ENCODE measurements around the gene PHF20.
"Not testable (repeated sequence)": the region's sequence is repeated elsewhere in the genome, so short reads cannot be mapped to it uniquely, and the experiment has no call there.

Gene PHF20

DNA sequence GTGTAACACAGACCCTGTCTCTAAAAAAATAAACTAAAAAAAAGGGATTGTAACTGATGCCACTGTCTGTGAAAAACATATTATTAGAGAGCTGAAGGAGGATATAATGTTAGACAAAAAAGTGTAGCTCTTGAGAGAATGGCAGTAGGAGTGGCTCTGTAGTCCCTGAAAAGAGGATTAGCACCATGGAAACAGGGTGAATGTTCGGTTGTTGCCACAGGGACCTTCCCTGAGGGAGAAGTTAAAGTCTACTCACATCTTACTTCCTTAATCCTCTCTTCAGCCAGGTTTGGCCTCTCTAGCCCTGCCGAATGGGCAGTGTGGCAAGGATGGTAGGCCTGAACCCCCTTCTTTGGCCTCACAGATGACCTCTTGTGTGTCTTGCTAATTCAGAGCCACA is 170.4 kb downstream of the PHF20 start:
- no peak for DNase-seq

DNA sequence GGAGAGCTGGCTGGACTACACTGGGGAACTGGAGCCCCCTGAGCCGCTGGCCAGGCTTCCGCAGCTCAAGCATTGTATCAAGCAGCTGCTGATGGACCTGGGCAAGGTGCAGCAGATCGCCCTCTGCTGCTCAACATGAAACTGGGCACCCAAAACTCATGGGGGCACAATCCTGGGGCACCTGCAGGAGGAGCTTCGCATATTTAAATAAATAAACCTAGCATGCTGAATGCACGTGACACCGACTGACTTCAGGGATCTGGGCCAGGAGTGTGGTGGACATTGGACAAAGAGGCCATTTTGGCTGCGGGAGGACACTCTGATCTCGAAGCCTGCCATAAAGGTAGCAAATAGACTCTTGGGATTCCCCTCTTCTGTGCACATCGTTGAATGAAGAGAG is 175.7 kb downstream of the PHF20 start:
- no peak for DNase-seq

DNA sequence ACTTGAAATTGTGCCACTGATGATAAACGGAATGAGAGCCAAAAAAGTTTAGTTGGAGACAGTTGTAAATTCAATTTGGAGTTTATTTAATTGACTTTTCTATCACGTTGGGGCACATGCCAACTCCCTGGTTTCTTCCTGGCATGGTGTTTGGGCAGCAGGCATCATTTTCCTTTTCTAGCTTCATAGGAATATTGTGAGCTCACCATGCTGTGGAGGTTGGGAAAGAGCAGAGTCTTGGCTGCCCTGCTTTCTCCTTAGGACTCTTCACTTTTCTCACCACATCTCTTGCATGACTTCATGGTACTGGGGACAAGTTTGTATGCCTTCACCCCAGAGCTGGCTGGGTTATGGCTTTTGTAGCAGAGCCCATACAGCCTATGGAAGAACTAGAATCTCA is 176.1 kb downstream of the PHF20 start:
- DNase-seq, result no peak

DNA sequence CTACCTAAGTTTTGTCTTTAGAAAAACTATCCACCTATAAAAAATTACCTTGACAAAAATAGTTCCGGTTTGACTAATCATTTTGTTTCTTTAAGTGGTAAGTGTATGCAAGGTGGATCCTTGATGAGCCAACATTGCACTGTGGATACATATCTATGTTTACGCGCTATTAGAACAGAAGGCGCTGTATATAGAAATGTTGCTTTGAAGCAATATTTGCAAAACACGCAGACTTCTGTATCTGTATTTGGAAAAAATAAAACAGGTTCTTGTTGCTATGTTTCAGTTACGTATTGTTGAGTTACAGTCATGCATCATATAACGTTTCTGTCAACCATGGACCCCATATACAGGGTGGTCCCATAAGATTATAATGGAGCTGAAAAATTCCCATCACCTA is 178.3 kb downstream of the PHF20 start:
- DNase-seq, result no peak

DNA sequence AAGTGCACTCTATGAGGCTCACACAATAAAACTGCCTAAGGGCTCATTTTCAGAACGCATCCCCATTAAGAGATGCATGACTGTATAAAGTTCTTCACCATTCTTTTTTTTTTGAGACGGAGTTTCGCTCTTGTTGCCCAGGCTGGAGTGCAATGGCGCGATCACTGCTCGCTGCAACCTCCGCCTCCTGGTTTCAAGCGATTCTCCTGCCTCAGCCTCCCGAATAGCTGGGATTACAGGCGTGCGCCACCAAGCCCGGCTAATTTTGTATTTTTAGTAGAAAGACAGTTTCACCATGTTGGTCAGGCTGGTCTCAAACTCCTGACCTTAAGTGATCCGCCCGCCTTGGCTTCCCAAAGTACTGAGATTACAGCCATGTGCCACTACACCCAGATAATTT is 180.3 kb downstream of the PHF20 start:
- DNase-seq, result not testable (repeated sequence)

DNA sequence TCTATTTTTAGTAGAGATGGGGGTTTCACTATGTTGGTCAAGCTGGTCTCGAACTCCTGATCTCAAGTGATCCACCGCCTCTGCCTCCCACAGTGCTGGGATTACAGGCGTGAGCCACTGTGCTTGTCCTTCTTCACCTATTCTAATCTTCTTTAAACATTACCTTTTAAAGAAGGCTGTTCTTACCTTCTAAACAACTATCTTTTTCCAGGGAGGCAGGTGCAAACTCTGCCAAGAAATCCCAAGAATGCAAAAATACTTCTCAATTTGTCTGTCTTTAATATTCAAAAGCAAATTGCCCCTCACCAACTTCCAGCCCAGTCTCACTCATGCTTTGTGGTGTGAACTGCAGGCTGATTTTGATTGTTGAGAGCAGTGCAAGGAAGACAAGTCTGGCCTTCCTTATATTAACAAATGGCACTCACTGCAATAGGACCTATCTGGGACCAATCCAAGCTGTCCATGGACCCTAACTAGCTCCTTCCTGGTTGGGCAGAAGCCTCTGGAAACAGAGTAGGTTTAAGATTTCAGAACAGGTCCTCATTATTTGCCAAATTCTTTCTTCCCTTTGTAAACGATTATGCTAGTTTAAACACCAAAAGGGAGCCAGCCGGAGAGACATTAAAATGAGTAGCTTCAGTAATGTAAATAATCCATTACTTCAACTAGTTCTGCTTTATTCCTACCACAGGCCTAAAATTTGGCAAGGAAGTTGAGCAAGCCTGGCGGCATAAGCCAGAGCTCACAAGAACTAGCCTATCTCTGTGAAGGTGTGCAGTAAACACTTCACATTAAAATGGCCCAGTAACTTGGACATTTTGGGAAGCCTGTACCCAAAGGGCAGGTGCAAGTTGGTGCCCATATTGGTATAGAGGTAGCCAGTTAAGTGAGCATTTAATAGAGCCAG is 180.9 kb downstream of the PHF20 start:
- DNase-seq, result no peak

DNA sequence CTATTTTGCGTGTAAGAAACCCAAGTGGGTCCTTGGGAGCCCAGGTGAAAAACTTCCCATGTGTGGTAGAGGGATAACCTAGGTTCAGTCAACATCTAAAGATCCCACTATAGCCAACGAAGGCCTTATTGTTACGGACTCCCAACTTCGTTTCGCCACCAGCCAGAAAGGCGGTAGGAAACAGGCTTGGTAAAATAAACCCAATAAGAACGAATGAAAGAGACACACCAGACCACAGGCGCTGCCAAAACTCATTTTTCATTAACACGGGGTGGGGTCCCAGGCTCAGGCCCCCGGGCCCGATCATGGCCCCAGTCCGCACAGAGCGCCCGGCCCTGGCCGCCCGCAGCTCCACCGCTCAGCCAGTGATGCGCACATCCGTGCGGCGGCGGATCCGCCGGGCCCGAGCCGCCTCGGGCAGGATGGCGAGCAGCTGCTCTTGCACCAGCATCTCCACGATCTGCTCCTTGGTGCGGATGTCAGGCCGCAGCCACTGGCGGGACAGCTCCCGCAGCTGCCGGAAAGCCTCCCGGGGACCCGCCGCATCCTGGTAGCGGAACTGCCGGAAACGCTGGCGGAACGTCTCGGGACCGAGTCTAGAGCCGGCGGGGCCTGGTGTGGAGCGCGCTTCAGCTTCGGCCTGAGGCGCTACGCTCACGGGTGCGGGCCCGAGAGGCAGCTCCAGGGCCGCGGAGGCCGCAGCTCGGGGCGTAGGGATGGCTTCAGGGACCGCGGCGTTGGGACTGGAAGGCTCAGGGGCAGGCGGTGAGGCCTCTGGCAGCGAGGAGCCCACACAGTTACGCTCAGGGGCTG is 181.8 kb downstream of the PHF20 start:
- peak; percentile 65 for DNase-seq

DNA sequence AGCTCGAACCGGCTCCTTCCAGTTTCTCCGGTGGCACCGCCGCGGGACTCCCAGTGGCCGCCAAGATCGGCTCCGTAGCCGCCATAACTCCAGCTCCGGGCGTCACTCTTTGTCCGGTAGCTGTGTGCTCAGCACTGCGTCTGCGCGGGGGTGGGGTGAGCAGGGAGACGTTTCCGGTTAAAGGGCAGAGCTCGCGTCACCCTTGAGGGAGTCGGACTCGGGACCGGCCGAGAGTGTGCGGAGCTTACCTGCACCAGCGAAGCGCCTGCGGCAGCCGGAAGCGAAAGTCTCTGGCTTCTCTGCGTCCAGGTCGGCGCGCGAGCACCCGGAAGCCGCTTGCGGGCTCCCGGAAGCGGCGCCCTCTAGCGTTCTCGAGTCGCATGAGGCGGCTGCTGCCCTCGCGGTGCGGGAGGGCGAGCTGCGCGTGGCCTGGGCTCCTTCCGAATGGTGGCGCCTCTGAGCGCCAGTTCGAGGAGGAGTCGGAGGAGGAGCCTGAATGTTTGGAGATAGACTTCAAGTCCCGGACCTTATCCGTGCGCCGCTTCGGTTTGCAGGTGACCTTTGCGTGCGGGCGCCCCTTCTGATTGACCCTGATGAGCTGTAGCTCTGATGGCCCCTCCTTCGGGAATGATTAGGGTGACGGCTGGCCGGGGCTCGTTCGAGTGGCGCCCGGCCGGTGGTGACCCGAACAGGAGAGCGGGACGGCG is 182.5 kb downstream of the PHF20 start, which contains the start of gene SCAND1:
Gene SCAND1, minus strand, starts transcription at position 303 of the 707 bp plus-strand sequence. Its CDS starts 218 bp downstream, at position 85.
- DNase-seq, result peak; percentile 96

DNA sequence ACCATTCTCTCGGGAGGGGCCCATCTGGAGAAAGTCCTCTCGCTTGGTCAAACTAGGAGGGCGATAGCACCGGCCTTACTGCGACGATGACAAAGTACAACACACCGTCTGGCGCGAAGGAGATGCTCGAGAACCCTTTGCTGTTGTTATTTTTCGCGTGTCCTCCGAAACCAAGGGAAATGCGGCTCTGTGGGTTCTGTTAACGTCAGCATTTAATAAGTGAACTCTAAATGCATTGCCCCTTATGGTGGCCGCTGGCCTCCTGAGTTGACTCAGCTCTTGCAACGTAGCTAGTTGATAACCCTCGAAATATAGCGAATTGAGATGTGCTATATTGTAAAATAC is 183.1 kb downstream of the PHF20 start:
- no peak for DNase-seq

DNA sequence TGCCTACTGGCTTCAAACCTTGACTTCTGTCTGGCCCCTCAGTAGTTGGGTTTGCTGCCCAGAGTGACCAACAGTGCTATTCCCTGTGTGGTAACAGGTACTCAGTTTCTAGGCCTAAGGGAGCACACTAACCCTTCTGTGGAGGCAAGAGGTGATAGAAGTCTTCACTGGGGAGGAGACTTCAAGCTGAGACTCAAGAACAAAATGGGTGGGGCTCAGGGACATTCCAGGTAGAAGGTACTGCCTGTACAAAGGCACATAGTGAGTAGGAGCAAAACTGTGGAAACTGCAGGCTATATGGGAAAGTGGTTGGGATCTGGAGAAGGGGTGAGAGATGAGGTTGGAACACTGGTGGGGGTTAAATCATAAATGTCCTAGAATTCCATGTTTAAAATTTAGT is 184.8 kb downstream of the PHF20 start:
- no peak for DNase-seq

DNA sequence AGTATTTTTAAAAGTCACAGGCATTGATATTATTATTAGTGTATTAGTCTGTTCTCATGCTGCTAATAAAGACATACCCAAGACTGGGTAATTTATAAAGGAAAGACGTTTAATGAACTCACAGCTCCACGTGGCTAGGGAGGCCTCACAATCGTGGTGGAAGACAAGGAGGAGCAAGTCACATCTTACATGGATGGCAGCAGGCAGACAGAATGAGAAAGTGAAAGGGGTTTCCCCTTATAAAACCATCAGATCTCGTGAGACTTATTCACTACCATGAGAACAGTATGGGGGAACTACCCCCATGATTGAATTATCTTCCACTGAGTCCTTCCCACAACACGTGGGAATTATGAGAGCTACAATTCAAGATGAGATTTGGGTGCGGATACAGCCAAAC is 187.5 kb downstream of the PHF20 start:
- not testable (repeated sequence) for DNase-seq

DNA sequence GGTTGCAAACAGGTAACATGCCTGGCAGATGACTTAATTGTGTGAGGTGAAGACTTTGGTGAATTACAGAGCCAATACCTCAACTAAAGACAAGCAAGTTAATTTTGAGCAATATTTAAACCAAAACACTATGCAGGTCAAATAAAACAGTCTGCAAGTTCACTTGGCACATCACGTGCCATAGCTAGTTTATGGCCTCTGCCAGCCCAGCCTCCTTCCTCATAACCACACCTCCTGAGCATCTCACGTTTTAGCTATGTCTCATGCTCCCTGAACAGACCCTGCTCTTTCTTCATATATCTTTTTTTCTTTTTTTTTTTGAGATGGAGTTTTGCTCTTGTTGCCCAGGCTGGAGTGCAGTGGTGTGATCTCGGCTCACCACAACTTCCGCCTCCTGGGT is 192.1 kb downstream of the PHF20 start:
- DNase-seq, result no peak

DNA sequence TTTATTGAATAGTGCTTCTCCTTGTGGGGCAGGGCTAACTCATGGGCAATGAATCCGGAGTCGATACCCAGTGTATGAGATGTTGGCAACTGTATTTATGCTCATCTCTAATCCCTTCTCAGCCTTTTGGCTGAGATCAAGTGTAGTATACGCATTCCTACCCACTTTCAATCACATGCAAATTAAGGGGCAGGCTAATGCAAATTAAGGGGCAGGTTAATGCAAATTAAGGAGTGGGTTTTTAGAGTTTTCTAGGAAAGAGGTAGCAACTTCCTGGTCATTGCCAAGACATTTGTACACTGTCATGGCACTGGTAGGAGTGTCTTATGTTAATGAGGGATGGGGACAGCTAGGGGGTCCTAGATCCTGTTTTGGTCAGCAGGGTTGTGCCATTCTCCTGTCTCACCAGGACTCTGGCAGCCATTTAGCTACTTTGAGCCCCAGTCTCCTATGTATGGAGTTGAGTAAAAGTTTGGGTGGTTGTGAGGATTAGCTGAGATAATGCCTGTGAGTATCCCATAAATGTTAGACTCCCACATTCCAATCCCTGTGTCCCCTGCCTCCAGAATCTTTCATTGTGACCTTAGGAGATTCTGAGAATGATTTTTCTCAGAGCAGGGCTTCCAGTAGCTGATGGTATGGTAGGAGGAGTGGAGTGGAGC is 196.3 kb downstream of the PHF20 start, which contains the start of gene CNBD2:
Gene CNBD2, plus strand, starts transcription at position 612 of the 662 bp plus-strand sequence. CDS start 173 bp downstream, outside the sequence.
- no peak for DNase-seq

DNA sequence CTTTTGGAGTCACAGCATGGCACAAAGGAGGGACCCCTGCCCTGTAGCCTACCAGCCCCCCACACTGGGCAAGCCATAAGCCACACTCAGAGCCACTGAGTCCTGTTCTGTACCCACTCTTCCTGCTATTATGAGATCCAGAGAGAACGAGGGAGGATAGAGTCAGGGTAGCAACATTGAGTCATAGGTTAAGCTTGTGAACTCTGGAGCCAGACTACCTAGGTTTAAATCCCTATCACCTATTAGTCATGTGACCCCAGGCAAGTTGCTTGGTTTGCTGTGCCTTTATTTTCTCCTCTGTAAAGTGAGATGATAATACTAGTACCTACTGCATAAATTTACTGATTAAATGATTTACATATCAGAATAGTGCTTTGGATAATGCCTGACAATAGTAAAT is 197.1 kb downstream of the PHF20 start:
- no peak for DNase-seq

DNA sequence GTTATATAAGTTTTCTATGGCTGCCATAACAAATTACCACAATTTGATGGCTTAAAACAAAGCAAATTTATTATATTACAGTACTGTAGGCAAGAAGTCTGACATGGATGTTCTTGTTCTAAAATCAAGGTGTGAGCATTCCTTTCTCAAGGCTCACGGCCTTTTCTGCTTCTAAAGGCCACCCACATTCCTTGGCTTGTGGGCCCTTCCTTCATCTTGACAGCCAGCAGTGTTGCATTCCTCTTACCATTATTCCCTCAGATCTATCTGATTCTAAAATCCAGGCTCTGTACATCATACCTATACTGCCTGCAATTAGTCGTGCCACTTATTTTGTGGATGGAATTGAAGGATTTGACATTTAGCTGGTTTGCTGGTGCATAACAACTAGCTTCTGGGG is 200.2 kb downstream of the PHF20 start:
- DNase-seq, result no peak

DNA sequence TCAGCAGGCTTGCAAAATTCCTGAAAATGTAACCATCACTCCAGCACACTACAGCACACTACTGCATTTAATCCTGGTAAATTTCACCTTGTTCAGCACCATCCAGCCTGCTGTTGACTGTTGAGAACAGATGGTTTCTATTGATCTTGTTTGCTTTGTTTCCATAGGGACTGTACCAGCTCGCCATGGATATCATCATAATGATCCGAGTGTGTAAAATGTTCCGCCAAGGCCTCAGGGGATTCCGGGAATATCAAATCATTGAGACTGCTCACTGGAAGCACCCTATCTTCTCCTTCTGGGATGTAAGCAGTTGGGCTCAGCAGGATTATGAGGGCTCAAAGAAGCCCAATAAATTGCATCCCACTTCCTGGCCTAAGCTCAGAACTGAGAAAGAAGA is 200.6 kb downstream of the PHF20 start:
- no peak for DNase-seq

DNA sequence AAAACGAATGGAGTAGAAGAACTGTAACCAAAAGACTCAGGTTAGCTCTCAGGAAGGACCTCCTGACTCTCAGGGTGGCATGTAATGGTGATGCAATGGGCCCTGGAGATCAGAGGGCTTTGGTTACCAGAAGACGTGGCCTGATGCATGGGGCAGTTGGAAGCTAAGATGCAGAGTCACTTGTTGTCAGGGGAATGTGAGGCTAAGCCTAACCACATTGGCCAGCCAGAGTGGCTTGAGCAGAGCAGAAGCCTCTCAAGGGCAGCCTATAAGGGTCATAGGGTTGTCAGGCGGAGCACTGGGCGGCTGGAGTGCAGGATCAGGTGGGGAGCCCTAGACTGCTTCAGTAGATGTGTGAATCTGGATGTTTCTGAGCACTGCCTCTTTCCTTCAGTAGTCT is 202.4 kb downstream of the PHF20 start:
- no peak for DNase-seq

DNA sequence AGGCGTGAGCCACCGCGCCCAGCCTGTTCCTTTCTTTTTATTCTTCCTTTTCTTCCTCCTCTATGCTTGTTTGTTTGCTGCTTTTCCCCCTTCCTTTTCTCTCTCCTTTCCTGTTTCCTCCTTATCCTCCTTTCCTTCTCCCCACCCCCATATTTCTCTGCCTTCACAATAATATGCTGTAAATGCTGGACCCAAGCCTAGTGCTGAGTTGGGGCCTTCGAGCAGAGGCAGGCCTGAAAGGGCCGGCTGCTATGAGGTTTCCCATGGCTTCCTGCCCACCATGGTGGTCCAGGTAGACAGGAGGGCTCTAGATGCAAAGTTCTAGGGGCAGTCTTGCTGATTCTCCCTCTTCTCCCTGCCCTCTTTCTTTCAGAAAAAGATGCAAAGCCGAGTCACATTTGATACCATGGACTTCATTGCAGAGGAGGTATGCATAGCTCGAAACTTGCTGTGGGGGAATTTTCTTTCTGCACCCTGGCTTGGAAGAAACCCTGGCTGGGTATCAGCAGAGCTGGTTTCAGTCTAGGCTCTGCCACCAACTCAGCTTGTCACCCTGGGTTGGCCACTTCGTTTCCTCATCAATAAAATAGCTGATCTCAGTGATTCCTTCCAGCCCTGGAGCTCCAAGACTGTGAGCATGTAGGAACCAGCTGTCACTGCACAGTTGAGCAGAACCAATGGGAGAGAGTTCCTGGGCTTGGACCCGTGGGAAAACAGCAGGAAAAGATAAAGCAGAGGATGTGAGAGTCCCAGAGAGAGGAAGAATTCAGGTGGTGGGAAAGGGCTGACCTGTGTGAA is 204.0 kb downstream of the PHF20 start:
- no peak for DNase-seq

DNA sequence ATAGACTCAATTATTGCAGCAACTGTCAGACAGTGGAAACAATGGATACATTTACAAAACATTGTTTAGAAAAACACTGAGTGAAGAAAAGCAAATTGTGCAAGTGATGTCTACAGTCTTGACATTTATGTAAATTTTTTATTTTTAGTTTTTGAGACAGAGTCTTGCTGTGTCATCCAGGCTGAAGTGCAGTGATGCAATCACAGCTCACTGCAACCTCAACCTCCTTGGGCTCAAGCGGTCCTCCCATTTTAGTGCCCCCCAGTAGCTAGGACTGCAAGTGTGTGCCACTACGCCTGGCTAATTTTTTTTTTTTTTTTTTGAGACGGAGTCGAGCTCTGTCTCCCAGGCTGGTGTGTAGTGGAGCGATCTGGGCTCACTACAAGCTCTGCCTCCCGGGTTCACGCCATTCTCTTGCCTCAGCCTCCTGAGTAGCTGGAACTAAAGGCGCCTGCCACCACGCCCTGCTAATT is 206.3 kb downstream of the PHF20 start:
- no peak for DNase-seq

DNA sequence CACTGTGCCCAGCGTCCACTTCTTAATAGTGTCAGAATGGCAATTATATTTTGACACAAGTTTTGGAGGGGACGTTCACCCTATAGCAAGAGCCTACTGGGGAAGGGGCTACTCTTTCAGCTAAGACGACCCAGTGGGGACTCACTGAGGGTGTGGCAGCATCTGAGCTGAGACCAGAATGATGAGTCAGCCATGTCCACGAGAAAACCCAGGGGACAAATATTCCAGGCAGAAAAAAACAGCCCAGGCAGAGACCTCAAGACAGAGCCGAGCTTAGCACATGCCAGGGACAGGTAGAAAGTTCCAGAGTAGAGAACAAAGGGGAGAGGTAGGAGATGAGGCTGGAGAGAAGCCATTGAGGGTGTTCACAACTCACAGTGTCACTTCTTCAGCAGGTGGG is 207.7 kb downstream of the PHF20 start:
- no peak for DNase-seq

DNA sequence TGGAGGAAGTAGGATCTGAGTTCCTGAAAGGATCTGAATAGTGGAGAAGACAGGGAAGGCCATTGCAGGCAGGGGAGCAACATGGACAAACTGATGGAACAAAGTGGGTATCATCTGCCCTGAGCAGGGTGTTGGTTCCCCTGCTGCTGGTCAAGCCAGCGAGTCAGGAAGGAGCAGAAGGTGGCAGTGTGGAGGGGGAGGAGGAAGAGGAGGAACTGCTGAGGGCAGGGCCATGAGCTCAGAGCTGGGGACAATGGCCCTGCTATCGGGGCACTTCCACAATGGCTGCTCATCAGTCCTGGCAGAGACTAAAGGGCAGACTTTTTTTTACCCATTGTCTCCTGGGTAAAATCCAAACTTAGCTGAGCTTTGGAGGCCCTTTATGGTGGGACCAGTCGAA is 210.2 kb downstream of the PHF20 start:
- DNase-seq, result no peak

DNA sequence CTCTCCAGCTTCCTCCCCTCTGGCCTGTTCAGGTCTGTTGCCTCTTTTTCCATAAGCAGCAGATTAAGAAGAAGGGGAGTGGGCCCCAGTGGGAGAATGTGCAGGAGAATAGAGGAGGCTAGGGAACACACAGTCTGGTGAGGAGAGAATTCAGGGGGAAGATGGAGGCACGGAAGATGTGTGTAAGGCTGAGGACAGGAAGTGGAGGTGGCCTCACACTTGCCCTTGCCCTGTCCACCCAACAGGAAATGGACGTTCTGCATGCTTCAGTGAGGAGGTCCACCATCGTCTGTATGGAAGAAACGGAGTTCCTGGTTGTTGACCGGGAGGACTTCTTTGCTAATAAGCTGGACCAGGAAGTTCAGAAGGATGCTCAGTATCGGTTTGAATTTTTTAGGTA is 212.6 kb downstream of the PHF20 start:
- DNase-seq, result no peak

Data from activated effector memory CD4-positive, alpha-beta T cell treated with Interleukin-2 at 50 U/mL for 16 hours (primary cell).